Measurements from ENCODE around the gene AGBL1. TPM values are rescaled to one million over a fixed set of nuclear protein-coding genes. Genes with fewer than 3 reads are reported as not detected.
"Not testable (repeated sequence)": the region's sequence is repeated elsewhere in the genome, so short reads cannot be mapped to it uniquely, and the experiment has no call there.

The AGBL1 gene
- total RNA-seq, 1 donor from 2014 or later, result 5.5 TPM

- no peak overlapping the region for H3K27ac ChIP-seq
- no peak for DNase-seq (ENCODE audit: low spot score)
- no peaks in the 10 kb centered on the region for H4K20me1 ChIP-seq (ENCODE audit: low read depth)
- H3K79me2 ChIP-seq (ENCODE audit: low read depth), result no peaks in the 10 kb centered on the region
- H2AFZ ChIP-seq (replicated peaks), result no peak overlapping the region
- Mint-ChIP-seq H3K36me3 (no peaks in the 10 kb centered on the region), H3K9me3 (no peaks in the 10 kb centered on the region), H3K27ac (no peak overlapping the region), H3K4me3 (no peak overlapping the region), H3K4me1 (peaks cover 15% of the 10 kb centered on the region), H3K27me3 (ENCODE audit: insufficient read depth, low read depth) (peaks cover 4% of the 10 kb centered on the region)
- TF ChIP-seq EZH2 (IDR thresholded peaks at IDR 0.05) (no peak), EZH2phosphoT487 (IDR thresholded peaks at IDR 0.05) (no peak), CTCF (IDR thresholded peaks at IDR 0.05) (no peak)
- no peaks in the 10 kb centered on the region for H3F3A ChIP-seq (ENCODE audit: low read depth)
- no peak overlapping the region for H3K9ac ChIP-seq
- peaks cover 13% of the 10 kb centered on the region for H3K4me1 ChIP-seq
- H3K4me2 ChIP-seq, result no peak overlapping the region
- no peaks in the 10 kb centered on the region for H3K9me3 ChIP-seq (ENCODE audit: low read depth)
- no peaks in the 10 kb centered on the region for H3K27me3 ChIP-seq
- no peaks in the 10 kb centered on the region for H3K36me3 ChIP-seq
- H3K4me3 ChIP-seq, result no peak overlapping the region
Observed at GRCh38 chr15:86876387-86876944, 796.8 kb downstream of the AGBL1 start.

GRCh38 chr15:86877171-86877631 lies 797.5 kb downstream of the AGBL1 start:
- H2AFZ ChIP-seq (replicated peaks), result no peak overlapping the region
- H4K20me1 ChIP-seq (ENCODE audit: low read depth), result no peaks in the 10 kb centered on the region
- Mint-ChIP-seq H3K9me3 (no peaks in the 10 kb centered on the region), H3K36me3 (no peaks in the 10 kb centered on the region), H3K27ac (no peak overlapping the region), H3K4me1 (peaks cover 15% of the 10 kb centered on the region), H3K4me3 (no peak overlapping the region), H3K27me3 (ENCODE audit: insufficient read depth, low read depth) (peaks cover 3% of the 10 kb centered on the region)
- no peak overlapping the region for H3K9ac ChIP-seq
- H3K4me1 ChIP-seq, result peaks cover 13% of the 10 kb centered on the region
- no peak overlapping the region for H3K4me3 ChIP-seq
- H3K4me2 ChIP-seq, result no peak overlapping the region
- H3K79me2 ChIP-seq (ENCODE audit: low read depth), result no peaks in the 10 kb centered on the region
- TF ChIP-seq EZH2phosphoT487 (IDR thresholded peaks at IDR 0.05), result no peak
- peak; percentile 26 for TF ChIP-seq CTCF (IDR thresholded peaks at IDR 0.05)
- H3K36me3 ChIP-seq, result no peaks in the 10 kb centered on the region
- no peak for DNase-seq (ENCODE audit: low spot score)
- no peak overlapping the region for H3K27ac ChIP-seq
- no peaks in the 10 kb centered on the region for H3K9me3 ChIP-seq (ENCODE audit: low read depth)
- H3F3A ChIP-seq (ENCODE audit: low read depth), result no peaks in the 10 kb centered on the region
- no peaks in the 10 kb centered on the region for H3K27me3 ChIP-seq

GRCh38 chr15:86878844-86879243 lies 799.2 kb downstream of the AGBL1 start:
- H3K27ac Mint-ChIP-seq; DNase-seq (ENCODE audit: low spot score); H3K4me2 ChIP-seq; H3K4me1 ChIP-seq; H2AFZ ChIP-seq (replicated peaks); H3K9me3 Mint-ChIP-seq; H3K4me3 Mint-ChIP-seq; H3F3A ChIP-seq (ENCODE audit: low read depth); H3K4me3 ChIP-seq; H3K27me3 Mint-ChIP-seq (ENCODE audit: insufficient read depth, low read depth); H3K27ac ChIP-seq; H3K79me2 ChIP-seq (ENCODE audit: low read depth); H3K36me3 Mint-ChIP-seq; H3K9me3 ChIP-seq (ENCODE audit: low read depth); H4K20me1 ChIP-seq (ENCODE audit: low read depth); H3K9ac ChIP-seq; H3K4me1 Mint-ChIP-seq; H3K36me3 ChIP-seq; H3K27me3 ChIP-seq: not testable (repeated sequence)

- Histone ChIP-seq H3K4me3 (no peak overlapping the region), H3K9ac (no peak overlapping the region), H3K27me3 (no peaks in the 10 kb centered on the region), H3K36me3 (no peaks in the 10 kb centered on the region), H3K9me3 (ENCODE audit: low read depth) (no peaks in the 10 kb centered on the region), H3K27ac (no peak overlapping the region), H2AFZ (replicated peaks) (no peak overlapping the region), H3K4me1 (peaks cover 5% of the 10 kb centered on the region), H3K4me2 (no peak overlapping the region), H3K79me2 (ENCODE audit: low read depth) (no peaks in the 10 kb centered on the region), H3F3A (ENCODE audit: low read depth) (no peaks in the 10 kb centered on the region), H4K20me1 (ENCODE audit: low read depth) (no peaks in the 10 kb centered on the region)
- no peak overlapping the region for H3K27ac Mint-ChIP-seq
- no peaks in the 10 kb centered on the region for H3K36me3 Mint-ChIP-seq
- H3K9me3 Mint-ChIP-seq, result no peaks in the 10 kb centered on the region
- H3K4me1 Mint-ChIP-seq, result peaks cover 6% of the 10 kb centered on the region
- peaks cover 3% of the 10 kb centered on the region for H3K27me3 Mint-ChIP-seq (ENCODE audit: insufficient read depth, low read depth)
- H3K4me3 Mint-ChIP-seq, result no peak overlapping the region
- TF ChIP-seq CTCF (IDR thresholded peaks at IDR 0.05) (no peak), EZH2 (IDR thresholded peaks at IDR 0.05) (no peak), EZH2phosphoT487 (IDR thresholded peaks at IDR 0.05) (no peak)
- no peak for DNase-seq (ENCODE audit: low spot score)
Observed at GRCh38 chr15:86879250-86880229, 799.9 kb downstream of the AGBL1 start.

Data from neural progenitor cell (in vitro differentiated cells).